Stimulated activated CD8-positive, alpha-beta memory T cell treated with anti-CD3 and anti-CD28 coated beads, Interleukin-12 subunit alpha, Interleukin-12 subunit beta, amount 100 ng/mL, for 1 hour (primary cell): Measurements from ENCODE around the gene CNTN6.
"Not testable (repeated sequence)": the region's sequence is repeated elsewhere in the genome, so short reads cannot be mapped to it uniquely, and the experiment has no call there.

Experiments used
- DNase-seq: peaks from one replicate; pipeline ENCODE4 v3.0.0-alpha.2; 2020; ENCODE audit warnings: low read depth

Gene CNTN6

GRCh38 chr3:1288805-1289494 lies 196.1 kb downstream of the CNTN6 start:
- no peak for DNase-seq

- DNase-seq, result no peak
These were observed 199.8 kb downstream of the CNTN6 start for GRCh38 chr3:1292571-1293071.

GRCh38 chr3:1294586-1294985 lies 201.8 kb downstream of the CNTN6 start:
- DNase-seq, result no peak

GRCh38 chr3:1318296-1319005 lies 225.6 kb downstream of the CNTN6 start:
- no peak for DNase-seq

- DNase-seq, result no peak
These were observed 233.7 kb downstream of the CNTN6 start for GRCh38 chr3:1326546-1326945.

- no peak for DNase-seq
These were observed 237.3 kb downstream of the CNTN6 start for GRCh38 chr3:1330107-1330506.

GRCh38 chr3:1346386-1346785 lies 253.6 kb downstream of the CNTN6 start:
- DNase-seq, result no peak

- no peak for DNase-seq
These were observed 255.7 kb downstream of the CNTN6 start for GRCh38 chr3:1348547-1348946.

- DNase-seq, result no peak
These were observed 258.1 kb downstream of the CNTN6 start for GRCh38 chr3:1350885-1351284.

- DNase-seq, result no peak
These were observed 262.9 kb downstream of the CNTN6 start for GRCh38 chr3:1355691-1356090.

- no peak for DNase-seq
These were observed 263.3 kb downstream of the CNTN6 start for GRCh38 chr3:1356101-1356500.

- DNase-seq, result no peak
These were observed 272.7 kb downstream of the CNTN6 start for GRCh38 chr3:1365528-1365927.

GRCh38 chr3:1374471-1374870 lies 281.6 kb downstream of the CNTN6 start:
- DNase-seq, result no peak

GRCh38 chr3:1375145-1375544 lies 282.3 kb downstream of the CNTN6 start:
- DNase-seq, result no peak

GRCh38 chr3:1380926-1381646 lies 288.3 kb downstream of the CNTN6 start:
- DNase-seq, result no peak

- no peak for DNase-seq
These were observed 288.8 kb downstream of the CNTN6 start for GRCh38 chr3:1381647-1382036.

GRCh38 chr3:1387396-1387905 lies 294.6 kb downstream of the CNTN6 start:
- not testable (repeated sequence) for DNase-seq

- no peak for DNase-seq
These were observed 301.4 kb downstream of the CNTN6 start for GRCh38 chr3:1394188-1394587.

- no peak for DNase-seq
These were observed 307.7 kb downstream of the CNTN6 start for GRCh38 chr3:1400571-1400970.

- no peak for DNase-seq
These were observed 311.6 kb downstream of the CNTN6 start for GRCh38 chr3:1404270-1404962.

GRCh38 chr3:1406250-1406649 lies 313.4 kb downstream of the CNTN6 start:
- DNase-seq, result no peak

GRCh38 chr3:1421577-1421976 lies 328.8 kb downstream of the CNTN6 start:
- no peak for DNase-seq
